NT2/D1 (cell line): ENCODE measurements around the gene ZNF79.

Source experiments
- YY1 ChIP-seq: IDR thresholded peaks from 2 replicates; pipeline ENCODE4 v1.6.1; 2011; ENCODE audit not compliant: insufficient read length, insufficient read depth
- ZNF274 ChIP-seq: IDR thresholded peaks from 2 replicates; pipeline ENCODE4 v1.6.1; 2011; ENCODE audit warnings: mild to moderate bottlenecking, low read depth, low read length

GRCh38 chr9:127421057-127421456 lies 3.1 kb upstream of the ZNF79 start:
- no peak for TF ChIP-seq ZNF274
- no peak for TF ChIP-seq YY1
